GM12874 (cell line): ENCODE measurements around the gene SPDYE4.

ENCODE experiments used
- TF ChIP-seq, protein P1 (sequence below): IDR thresholded peaks from 2 replicates; pipeline ENCODE4 v1.5.1; 2011; ENCODE audit warnings: low read depth, mild to moderate bottlenecking, control low read depth, low read length, moderate library complexity; ENCODE audit not compliant: insufficient read depth

SPDYE4 gene, protein sequence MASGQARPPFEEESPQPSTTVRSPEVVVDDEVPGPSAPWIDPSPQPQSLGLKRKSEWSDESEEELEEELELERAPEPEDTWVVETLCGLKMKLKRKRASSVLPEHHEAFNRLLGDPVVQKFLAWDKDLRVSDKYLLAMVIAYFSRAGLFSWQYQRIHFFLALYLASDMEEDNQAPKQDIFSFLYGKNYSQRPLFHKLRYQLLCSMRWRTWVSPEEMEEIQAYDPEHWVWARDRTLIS

DNA sequence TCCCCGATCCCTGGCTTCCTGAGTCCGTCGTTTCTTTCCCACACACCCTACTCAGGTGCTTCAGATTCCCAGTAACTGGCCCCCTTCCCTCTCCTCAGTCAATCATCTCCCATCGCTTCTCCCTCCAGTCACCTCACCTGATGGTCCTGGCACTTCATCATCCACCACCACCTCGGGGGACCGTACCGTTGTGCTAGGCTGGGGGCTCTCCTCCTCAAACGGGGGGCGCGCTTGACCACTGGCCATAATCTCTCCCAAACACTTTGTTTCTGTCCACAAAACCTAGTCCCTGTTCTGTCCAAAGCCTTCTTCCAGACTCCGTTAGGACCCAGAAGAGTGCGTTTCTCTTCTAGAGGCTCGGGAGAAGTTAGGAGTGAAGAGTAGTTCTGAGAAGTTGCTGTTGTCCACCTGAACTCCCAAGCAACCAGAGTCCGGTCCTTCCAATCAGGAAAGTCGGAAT, at the start of gene SPDYE4:
TSS of gene SPDYE4 (minus strand) at position 410 of the 460 bp plus-strand sequence. CDS start at position 246, 164 bp downstream.
- TF ChIP-seq, protein P1, sequence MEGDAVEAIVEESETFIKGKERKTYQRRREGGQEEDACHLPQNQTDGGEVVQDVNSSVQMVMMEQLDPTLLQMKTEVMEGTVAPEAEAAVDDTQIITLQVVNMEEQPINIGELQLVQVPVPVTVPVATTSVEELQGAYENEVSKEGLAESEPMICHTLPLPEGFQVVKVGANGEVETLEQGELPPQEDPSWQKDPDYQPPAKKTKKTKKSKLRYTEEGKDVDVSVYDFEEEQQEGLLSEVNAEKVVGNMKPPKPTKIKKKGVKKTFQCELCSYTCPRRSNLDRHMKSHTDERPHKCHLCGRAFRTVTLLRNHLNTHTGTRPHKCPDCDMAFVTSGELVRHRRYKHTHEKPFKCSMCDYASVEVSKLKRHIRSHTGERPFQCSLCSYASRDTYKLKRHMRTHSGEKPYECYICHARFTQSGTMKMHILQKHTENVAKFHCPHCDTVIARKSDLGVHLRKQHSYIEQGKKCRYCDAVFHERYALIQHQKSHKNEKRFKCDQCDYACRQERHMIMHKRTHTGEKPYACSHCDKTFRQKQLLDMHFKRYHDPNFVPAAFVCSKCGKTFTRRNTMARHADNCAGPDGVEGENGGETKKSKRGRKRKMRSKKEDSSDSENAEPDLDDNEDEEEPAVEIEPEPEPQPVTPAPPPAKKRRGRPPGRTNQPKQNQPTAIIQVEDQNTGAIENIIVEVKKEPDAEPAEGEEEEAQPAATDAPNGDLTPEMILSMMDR = no peak

DNA sequence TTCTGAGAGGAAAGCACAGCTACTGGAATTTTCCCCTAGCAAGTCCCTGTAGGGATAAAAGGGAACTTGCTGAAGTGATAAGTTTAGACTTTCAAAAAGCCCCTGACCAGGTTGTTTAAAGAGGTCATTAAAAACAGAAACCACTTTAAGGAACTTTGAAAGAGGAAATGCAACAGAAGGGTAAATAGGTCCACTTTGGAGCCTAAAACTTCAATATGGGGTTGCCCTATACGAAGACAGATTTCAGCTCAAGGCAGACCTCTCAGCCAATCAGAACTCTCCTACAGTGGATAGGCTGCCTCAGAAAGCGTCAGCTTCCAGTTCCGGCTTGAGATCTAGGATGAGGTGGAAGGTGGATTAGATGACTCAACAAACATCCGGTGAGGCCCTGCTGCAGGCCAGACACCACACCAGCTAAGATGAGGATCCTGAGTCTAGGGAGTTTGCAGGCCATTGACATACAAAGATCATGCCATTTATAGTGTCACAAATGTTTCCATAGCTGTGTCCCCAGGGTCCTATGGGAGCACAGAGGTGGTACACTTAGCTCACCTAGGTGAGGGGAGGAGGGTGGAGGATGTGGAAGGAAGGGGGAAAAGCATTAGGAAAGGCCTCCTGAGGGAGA, 48.7 kb upstream of the SPDYE4 start:
- TF ChIP-seq, protein P1 = no peak

DNA sequence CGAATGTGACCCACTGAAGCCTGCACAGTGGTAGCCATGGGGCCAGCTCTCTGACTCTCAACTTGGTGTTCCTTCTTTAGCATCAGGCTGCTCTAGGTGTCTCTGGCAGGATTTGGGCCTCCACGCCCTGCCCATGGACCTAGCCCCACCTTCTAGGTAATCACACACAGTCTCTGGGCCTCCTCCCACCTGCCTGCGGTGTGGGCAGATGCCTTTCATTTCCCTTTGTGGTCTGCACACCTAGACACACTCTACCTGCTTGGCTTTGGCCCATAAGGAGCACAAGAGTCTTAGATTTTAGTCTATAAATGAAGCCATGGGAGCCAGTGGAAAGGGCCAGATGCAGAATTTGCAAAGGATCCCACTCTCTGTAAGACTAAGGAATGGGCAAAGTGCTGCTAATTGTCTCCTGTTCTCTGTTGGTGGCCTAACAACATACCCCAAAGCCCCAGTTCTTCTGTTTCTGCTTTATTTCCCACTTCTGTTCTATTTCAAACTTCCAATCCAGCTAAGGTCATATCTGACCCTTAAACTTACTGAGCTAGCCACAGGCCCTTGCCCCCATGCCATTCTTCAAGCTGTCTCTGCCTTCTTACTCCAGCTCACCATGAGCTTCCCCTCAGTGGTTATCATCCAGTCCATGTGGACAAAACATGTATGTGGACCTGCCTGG, 48.0 kb upstream of the SPDYE4 start:
- TF ChIP-seq, protein P1 = no peak

DNA sequence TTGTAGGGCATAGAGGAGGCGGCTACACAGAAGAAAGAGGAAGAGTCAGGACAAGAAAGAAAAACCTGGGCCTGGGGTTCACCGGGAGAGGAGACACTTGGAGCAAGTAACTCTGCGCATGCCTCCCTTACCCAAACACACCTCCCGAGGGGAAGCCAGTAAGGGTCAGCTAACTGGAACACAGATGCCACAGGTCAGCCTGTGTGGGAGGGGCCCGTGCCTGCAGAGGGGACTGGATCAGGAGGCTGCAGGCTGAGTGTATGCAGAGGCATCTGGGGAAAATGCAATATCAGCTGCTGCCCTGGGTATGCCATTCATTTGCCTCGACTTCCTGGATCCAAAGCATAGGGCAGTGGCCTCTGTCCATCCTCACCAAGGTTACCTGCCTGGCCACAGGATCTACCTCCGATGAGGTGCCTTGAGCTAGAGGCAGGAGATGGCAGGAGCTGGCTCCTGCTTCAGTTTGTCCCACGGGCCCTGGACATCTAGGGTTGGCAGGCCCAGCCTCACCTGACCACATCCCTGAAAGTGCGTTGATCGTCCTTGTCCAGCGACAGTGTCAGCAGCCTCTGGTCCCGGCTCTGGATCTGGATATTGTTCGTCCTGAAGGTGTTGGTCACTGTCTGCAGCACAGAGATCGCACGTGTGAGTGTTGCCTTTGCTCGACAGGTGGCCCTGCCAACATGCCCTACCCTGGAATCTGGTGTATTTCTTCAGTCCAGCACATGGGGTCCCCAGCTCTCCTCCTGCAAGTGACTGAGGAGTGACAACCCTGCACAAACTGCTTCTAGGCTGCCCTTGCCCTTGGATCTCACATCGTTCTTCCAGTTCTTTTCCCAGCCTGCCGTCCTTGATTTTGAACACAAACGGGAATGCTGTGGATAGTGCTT, 45.4 kb upstream of the SPDYE4 start:
- TF ChIP-seq, protein P1 = no peak

DNA sequence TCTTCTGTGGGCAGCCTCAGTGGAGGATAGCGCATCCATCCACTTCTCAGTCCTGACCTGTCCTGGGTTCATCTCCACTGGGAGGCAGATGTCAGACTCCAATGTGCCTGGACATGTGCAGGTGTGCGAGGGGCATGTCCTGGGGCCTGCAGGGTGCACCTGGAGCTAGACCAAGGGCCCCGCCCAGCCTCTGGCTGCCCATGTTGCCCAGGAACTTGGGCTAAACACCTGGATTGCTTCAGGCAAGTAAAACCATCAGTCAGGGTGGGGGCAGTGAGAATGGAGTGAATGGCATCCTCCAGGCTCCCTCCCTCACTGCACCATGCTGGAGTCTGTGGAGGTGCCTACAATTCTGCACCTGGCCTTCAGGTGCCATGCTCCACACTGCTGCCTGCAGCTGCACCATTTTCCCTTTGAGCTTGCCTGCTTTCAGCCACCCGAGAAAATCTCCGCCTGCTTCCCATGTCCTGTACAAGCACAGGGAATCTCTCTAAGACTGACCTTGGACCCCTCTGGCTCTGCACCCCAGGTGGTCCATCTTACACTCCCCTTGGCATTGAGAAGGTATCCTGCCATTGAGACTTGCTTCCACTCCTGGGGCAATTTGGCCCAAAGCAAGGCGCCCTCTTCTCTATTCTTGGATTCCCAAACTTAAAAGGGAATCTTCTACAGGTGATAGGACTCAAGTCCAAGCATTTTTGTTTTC, 42.9 kb upstream of the SPDYE4 start:
- TF ChIP-seq, protein P1 = no peak

DNA sequence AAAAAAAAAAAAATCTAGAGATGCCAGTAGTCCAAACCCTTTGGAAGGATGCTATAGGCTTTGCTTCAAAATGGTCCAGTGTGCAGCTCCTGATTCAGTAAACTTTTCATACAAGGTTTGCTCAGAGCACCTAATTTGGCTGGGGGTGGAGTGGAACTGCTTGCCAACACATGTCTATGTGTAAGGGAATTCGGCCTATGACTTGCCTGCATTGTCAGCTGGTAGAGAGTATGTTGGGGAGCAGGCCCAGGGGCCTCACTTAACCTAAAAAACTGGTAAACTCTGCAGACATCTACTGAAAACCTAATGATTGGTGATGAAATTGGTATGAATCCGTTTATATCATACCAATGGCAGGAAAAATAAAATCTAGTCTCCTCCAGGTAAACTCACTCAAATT, 42.3 kb upstream of the SPDYE4 start:
- TF ChIP-seq, protein P1 = no peak
